AG09309 (cell line): Measurements from ENCODE around the gene DPP10.

Source experiments
- DNase-seq: peaks from one replicate; pipeline ENCODE4 v3.0.0-alpha.2; 2010; ENCODE audit warnings: low read depth
- H3K4me3 ChIP-seq: 2 replicates; pipeline ENCODE4 v1.5.1; 2011; ENCODE audit warnings: mild to moderate bottlenecking, low read depth, low read length, moderate library complexity; ENCODE audit not compliant: control insufficient read depth
- TF ChIP-seq, protein P1 (sequence below): IDR thresholded peaks from 2 replicates; pipeline ENCODE4 v1.5.1; 2011; ENCODE audit warnings: mild to moderate bottlenecking, low read depth, low read length, inconsistent platforms; ENCODE audit not compliant: insufficient read depth, control insufficient read depth; ENCODE audit errors: missing control alignments

Gene DPP10

DNA sequence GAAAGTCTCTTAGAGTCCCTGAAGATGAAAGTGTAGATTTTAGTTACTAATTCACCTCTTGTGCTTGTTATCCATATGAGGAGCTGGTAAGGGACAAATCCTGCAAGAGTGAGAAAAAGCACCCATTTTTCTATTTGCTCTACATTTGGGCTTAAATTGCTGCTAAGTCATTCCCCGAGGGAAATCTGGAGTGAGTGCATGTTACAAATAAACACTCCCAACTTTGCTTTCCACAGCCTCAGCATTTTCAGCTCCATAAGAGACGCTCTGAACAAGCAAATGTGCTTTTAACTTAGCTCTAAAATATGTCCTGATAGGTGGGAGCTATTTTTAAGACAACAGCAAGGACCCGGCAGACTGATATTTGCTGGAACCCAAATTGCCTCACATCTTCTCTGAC lies 126.7 kb downstream of the DPP10 start:
- H3K4me3 ChIP-seq, result no peak overlapping the region
- TF ChIP-seq, protein P1, sequence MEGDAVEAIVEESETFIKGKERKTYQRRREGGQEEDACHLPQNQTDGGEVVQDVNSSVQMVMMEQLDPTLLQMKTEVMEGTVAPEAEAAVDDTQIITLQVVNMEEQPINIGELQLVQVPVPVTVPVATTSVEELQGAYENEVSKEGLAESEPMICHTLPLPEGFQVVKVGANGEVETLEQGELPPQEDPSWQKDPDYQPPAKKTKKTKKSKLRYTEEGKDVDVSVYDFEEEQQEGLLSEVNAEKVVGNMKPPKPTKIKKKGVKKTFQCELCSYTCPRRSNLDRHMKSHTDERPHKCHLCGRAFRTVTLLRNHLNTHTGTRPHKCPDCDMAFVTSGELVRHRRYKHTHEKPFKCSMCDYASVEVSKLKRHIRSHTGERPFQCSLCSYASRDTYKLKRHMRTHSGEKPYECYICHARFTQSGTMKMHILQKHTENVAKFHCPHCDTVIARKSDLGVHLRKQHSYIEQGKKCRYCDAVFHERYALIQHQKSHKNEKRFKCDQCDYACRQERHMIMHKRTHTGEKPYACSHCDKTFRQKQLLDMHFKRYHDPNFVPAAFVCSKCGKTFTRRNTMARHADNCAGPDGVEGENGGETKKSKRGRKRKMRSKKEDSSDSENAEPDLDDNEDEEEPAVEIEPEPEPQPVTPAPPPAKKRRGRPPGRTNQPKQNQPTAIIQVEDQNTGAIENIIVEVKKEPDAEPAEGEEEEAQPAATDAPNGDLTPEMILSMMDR, result no peak
- no peak for DNase-seq

DNA sequence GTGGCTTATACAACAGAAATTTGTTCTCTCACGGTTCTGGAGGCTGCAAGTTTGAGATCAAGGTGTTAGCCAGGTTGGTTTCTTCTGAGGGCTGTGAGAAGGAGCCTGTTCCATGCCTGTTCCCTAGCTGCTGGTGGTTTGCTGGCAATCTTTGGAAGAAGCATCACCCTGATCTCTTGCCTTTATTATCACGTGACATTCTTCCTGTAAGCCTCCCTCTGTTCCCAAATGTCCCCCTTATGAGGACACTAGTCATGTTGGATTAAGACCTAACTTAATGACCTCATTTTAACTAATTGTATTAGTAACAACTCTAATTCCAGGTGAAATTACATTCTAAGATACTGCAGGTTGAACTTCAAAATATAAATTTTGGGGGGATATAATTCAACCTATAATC lies 135.2 kb downstream of the DPP10 start:
- TF ChIP-seq, protein P1, result no peak
- DNase-seq, result no peak
- H3K4me3 ChIP-seq, result no peak overlapping the region

DNA sequence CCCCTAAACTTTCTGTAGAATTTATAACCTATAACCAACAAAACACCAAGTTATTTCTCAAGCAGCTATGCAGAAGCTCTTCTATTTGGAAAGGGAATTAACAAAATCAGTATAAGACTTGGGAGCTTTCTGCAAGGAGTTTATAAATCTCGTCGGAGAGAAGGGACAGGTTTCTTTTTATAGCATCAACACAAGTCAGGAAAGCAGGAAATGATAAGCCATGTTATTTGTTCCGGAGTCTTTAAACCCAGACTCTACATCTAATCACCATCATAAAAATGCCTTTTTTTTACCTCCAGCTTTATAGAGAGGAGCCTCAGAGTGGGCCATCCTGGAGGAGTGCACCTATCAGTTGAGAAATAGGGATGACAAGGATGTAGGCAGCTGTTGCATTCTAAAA lies 137.1 kb downstream of the DPP10 start:
- DNase-seq, result no peak
- no peak overlapping the region for H3K4me3 ChIP-seq
- TF ChIP-seq, protein P1, result no peak

DNA sequence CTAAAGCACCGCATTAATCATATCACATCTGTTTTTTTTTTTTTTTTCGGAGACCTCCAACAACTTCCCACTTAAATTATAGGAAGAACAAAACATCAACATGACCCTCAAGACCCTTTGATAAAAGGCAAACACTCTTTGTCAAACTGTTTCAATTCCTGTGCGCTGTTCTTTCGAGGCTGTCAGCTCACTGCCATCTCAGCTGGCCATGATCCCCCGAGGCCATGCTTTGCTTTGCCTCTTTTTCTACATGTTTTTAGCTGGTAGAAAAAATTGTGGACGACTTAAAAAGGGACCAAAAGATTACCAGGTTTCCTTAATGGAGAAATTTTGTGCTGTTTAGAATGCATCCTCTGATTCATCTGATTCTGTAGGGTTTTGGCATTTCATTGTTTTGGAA lies 138.2 kb downstream of the DPP10 start:
- no peak for DNase-seq
- TF ChIP-seq, protein P1, result no peak
- no peak overlapping the region for H3K4me3 ChIP-seq

DNA sequence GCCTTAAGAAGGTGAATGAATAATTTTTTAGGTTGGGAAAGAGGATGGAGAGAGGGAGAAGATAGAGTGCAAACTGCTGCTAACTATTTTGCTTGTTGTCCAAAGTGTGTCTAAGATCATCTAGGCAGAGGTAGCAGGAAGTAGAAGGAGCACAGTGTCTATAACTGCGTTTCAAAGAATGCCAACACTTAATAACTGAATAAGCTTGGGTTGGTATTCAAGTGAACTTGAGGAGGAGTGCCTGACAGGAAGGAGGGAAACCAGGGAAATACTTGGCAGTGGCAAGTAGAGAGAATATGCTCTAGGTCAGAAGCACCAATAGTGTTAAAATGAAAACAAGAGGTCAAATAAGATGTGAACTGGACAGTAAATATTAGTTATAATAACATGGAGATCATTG lies 155.9 kb downstream of the DPP10 start:
- H3K4me3 ChIP-seq, result no peak overlapping the region
- TF ChIP-seq, protein P1, result no peak
- no peak for DNase-seq

DNA sequence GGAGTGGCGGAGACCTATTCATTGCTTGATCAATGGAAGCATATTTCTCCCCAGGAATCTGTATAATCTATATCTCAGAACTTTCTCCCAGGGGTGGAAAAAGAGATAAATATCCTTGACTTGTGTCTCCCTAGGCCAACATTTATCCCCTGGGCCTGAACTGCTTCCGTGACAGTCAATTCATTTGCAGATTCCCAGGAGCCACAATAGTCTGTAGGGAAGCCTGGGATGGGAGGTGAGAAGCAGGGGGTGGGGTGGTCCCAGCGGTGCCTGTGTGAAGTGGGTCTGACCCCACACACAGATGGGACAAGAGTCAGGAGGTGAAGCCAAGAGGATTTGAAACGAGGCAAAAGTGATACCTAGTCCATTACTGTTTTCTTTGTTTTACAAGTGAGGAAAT lies 166.8 kb downstream of the DPP10 start:
- no peak overlapping the region for H3K4me3 ChIP-seq
- no peak for DNase-seq
- TF ChIP-seq, protein P1, result no peak

DNA sequence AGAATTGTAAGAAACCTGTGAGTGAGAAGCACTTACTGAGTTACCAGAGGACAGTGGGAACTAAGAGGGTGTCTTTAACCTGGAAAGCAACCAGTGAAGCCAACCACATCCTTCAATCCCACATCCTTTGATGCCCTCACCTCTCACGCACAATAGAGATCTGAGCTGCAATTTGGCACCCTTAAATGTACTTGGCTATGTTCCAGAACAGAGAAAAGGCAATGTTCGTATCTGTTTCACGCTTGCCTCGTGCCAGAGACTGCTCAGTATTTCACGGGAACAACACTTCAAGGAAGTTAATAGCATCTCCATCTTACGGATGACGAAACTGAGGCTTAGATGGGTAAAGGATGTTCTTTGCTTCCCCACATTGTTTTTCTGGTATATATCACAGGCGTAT lies 167.4 kb downstream of the DPP10 start:
- no peak for DNase-seq
- TF ChIP-seq, protein P1, result no peak
- H3K4me3 ChIP-seq, result no peak overlapping the region
